Vagina (tissue), 2 donors: ENCODE measurements around the gene SPARCL1.

Source experiments
- CTCF ChIP-seq, 3 experiments: fragments of 450-650 bp in 2 of 3; fragments of 200-600 bp in 1 of 3; sonication (generic) in 1 of 3; IDR thresholded peaks; one replicate each; pipeline ENCODE4 v1.5.1; 2017 to 2019; ENCODE audit warnings: antibody characterized with exemption in 3 of 3, mild to moderate bottlenecking in 2 of 3, moderate library complexity in 2 of 3
- POLR2AphosphoS5 ChIP-seq, 2 donors: sonication (generic); formaldehyde crosslinking; IDR thresholded peaks; one replicate each; pipeline ENCODE4 v1.9.0; 2017; ENCODE audit warnings: antibody characterized with exemption in 2 of 2, mild to moderate bottlenecking in 2 of 2, low read depth in 1 of 2; ENCODE audit not compliant: insufficient read depth in 1 of 2

GRCh38 chr4:87541521-87541920 lies 12.3 kb upstream of the SPARCL1 start:
- TF ChIP-seq CTCF (IDR thresholded peaks at IDR 0.05) (no peak), POLR2AphosphoS5 (IDR thresholded peaks at IDR 0.05; ENCODE audit: insufficient read depth in 1 of 2, low read depth in 1 of 2) (no peak)
